GM18951 (cell line): ENCODE results near the gene SPATA3.

ENCODE experiments used
- POLR2A ChIP-seq: IDR thresholded peaks from 4 replicates; pipeline ENCODE4 v1.6.1; 2011; ENCODE audit warnings: mild to moderate bottlenecking; ENCODE audit not compliant: insufficient read length, insufficient read depth; ENCODE audit errors: extremely low read depth
- in situ Hi-C: fragments of 300-500 bp; cut with MboI; formaldehyde crosslinking; loops from one replicate; pipeline ENCODE4 v1.12.0; 2022; ENCODE audit warnings: low sequenced_read_pairs, mixed read lengths, inconsistent platforms; ENCODE audit not compliant: unreplicated experiment

SPATA3 gene

GRCh38 chr2:231032575-231033140, 36.7 kb downstream of the SPATA3 start:
- no peak for TF ChIP-seq POLR2A
- in situ Hi-C loops = no loop called here

- TF ChIP-seq POLR2A = no peak
- in situ Hi-C loops = no loop called here
Measured at GRCh38 chr2:231033147-231034132, 37.5 kb downstream of the SPATA3 start.

- in situ Hi-C loops = no loop called here
- TF ChIP-seq POLR2A = no peak
Measured at GRCh38 chr2:231034291-231034882, 38.5 kb downstream of the SPATA3 start.

- in situ Hi-C loops = no loop called here
- no peak for TF ChIP-seq POLR2A
Measured at GRCh38 chr2:231036131-231036530, 40.2 kb downstream of the SPATA3 start.

- TF ChIP-seq POLR2A = no peak
- in situ Hi-C loops = no loop called here
Measured at GRCh38 chr2:231036578-231037106, 40.7 kb downstream of the SPATA3 start.

- no peak for TF ChIP-seq POLR2A
- in situ Hi-C loops = no loop called here
Measured at GRCh38 chr2:231037202-231037730, 41.3 kb downstream of the SPATA3 start, which contains the start of gene C2orf72. TSS of gene C2orf72 (plus strand) at chr2:231037523. CDS start at chr2:231037566, 43 bp downstream.

GRCh38 chr2:231037731-231038482, 42.0 kb downstream of the SPATA3 start:
- TF ChIP-seq POLR2A = no peak
- in situ Hi-C loops = no loop called here

- in situ Hi-C loops = no loop called here
- TF ChIP-seq POLR2A = no peak
Measured at GRCh38 chr2:231038483-231039293, 42.8 kb downstream of the SPATA3 start.

- in situ Hi-C loops = no loop called here
- no peak for TF ChIP-seq POLR2A
Measured at GRCh38 chr2:231039294-231039664, 43.4 kb downstream of the SPATA3 start.

GRCh38 chr2:231039821-231040364, 44.0 kb downstream of the SPATA3 start:
- in situ Hi-C loops = no loop called here

GRCh38 chr2:231041061-231041689, 45.3 kb downstream of the SPATA3 start:
- in situ Hi-C loops = no loop called here
- TF ChIP-seq POLR2A = no peak

More at GRCh38 chr2:231039821-231040364, 44.0 kb downstream of the SPATA3 start:
- no peak for TF ChIP-seq POLR2A

GRCh38 chr2:231043796-231044195, 47.9 kb downstream of the SPATA3 start:
- in situ Hi-C loops = no loop called here
- no peak for TF ChIP-seq POLR2A
